Keratinocyte (primary cell): Measurements from ENCODE around the gene KRTAP9-6. TPM values are rescaled to one million over a fixed set of nuclear protein-coding genes. Genes with fewer than 3 reads are reported as not detected.
"Not testable (repeated sequence)": the region's sequence is repeated elsewhere in the genome, so short reads cannot be mapped to it uniquely, and the experiment has no call there.

ENCODE experiments used
- DNase-seq: peaks from one replicate; pipeline ENCODE4 v3.0.0-alpha.2; 2011; ENCODE audit warnings: low read depth, missing footprints, low spot score
- FAIRE-seq: peaks from 2 replicates; lab custom pipeline; 2011; peaks lifted over from hg19 to GRCh38; lab: Jason Lieb, UNC
- H2AFZ ChIP-seq: 2 replicates; pipeline ENCODE4 v1.6.0; 2012; ENCODE audit warnings: low read length, control low read depth, inconsistent platforms; ENCODE audit not compliant: control insufficient read depth
- H3K27ac ChIP-seq: 2 replicates; pipeline ENCODE4 v1.5.1; 2011; ENCODE audit warnings: low read length; ENCODE audit not compliant: control insufficient read depth, insufficient read depth
- H3K27me3 ChIP-seq: 3 replicates; pipeline ENCODE4 v1.6.0; 2011; ENCODE audit warnings: low read length; ENCODE audit not compliant: control insufficient read depth, insufficient read depth; ENCODE audit errors: extremely low read depth
- H3K36me3 ChIP-seq, 2 experiments: 2 replicates in 1 of 2; 3 replicates in 1 of 2; pipeline ENCODE4 v1.5.1; 2011; ENCODE audit warnings: low read length in 2 of 2, mild to moderate bottlenecking in 1 of 2; ENCODE audit not compliant: control insufficient read depth in 2 of 2, insufficient read depth in 2 of 2; ENCODE audit errors: extremely low read depth in 1 of 2
- H3K4me1 ChIP-seq: 3 replicates; pipeline ENCODE4 v1.5.1; 2011; ENCODE audit warnings: low read length; ENCODE audit not compliant: control insufficient read depth, insufficient read depth; ENCODE audit errors: extremely low read depth
- H3K4me2 ChIP-seq: 3 replicates; pipeline ENCODE4 v1.6.0; 2011; ENCODE audit warnings: low read depth, low read length; ENCODE audit not compliant: control insufficient read depth, insufficient read depth; ENCODE audit errors: extremely low read depth
- H3K4me3 ChIP-seq, 3 experiments: fragments of 200-600 bp in 1 of 3; sonication (generic) in 1 of 3; 2 replicates in 2 of 3; 3 replicates in 1 of 3; pipeline ENCODE4 v1.5.1; 2011 to 2016; ENCODE audit warnings: low read length in 3 of 3, mild to moderate bottlenecking in 3 of 3, control low read depth in 2 of 3, inconsistent platforms in 1 of 3, low read depth in 1 of 3, mixed read lengths in 1 of 3, mixed run types in 1 of 3, moderate library complexity in 1 of 3; ENCODE audit not compliant: control insufficient read depth in 2 of 3, insufficient read depth in 2 of 3; ENCODE audit errors: extremely low read depth in 1 of 3
- H3K79me2 ChIP-seq: 2 replicates; pipeline ENCODE4 v1.6.0; 2012; ENCODE audit warnings: low read length; ENCODE audit not compliant: control insufficient read depth, insufficient read depth
- H3K9ac ChIP-seq: 3 replicates; pipeline ENCODE4 v1.6.0; 2011; ENCODE audit warnings: low read length; ENCODE audit not compliant: control insufficient read depth, insufficient read depth; ENCODE audit errors: extremely low read depth
- H3K9me1 ChIP-seq: 3 replicates; pipeline ENCODE4 v1.6.0; 2011; ENCODE audit warnings: low read length; ENCODE audit not compliant: control insufficient read depth, insufficient read depth; ENCODE audit errors: extremely low read depth
- H3K9me3 ChIP-seq: 2 replicates; pipeline ENCODE4 v1.5.1; 2012; ENCODE audit warnings: low read depth, low read length; ENCODE audit not compliant: control insufficient read depth
- H4K20me1 ChIP-seq: 3 replicates; pipeline ENCODE4 v1.6.0; 2011; ENCODE audit warnings: low read length; ENCODE audit not compliant: control insufficient read depth, insufficient read depth; ENCODE audit errors: extremely low read depth
- CTCF ChIP-seq, 3 experiments: IDR thresholded peaks in 1 of 3; conservative IDR thresholded peaks in 1 of 3; optimal IDR thresholded peaks in 1 of 3; 2 replicates in 2 of 3; 3 replicates in 1 of 3; pipeline versions ENCODE3 to v1.5.1; 2011; ENCODE audit warnings: low read length in 3 of 3, mild to moderate bottlenecking in 3 of 3, moderate library complexity in 2 of 3, control low read depth in 1 of 3, inconsistent platforms in 1 of 3; ENCODE audit not compliant: insufficient read depth in 2 of 3; ENCODE audit errors: extremely low read depth in 1 of 3
- EZH2 ChIP-seq: IDR thresholded peaks from one replicate; pipeline ENCODE4 v1.6.1; 2012; ENCODE audit warnings: inconsistent platforms, mild to moderate bottlenecking, low read length, moderate library complexity
- dilution Hi-C: fragments of 300-500 bp; cut with MboI; formaldehyde crosslinking; loops from one replicate; pipeline ENCODE4 v1.7.0; 2020; ENCODE audit warnings: low sequenced_read_pairs; ENCODE audit not compliant: extremely low pct_ligation_motif_present
- polyA plus RNA-seq, 5 experiments: library from polyadenylated mRNA; depleted of rRNA in 3 of 5; stranded (reverse) in 3 of 5; stranded (forward) in 1 of 5; unstranded in 1 of 5; fragments of >200 nt; gene quantifications; 1 replicate in 1 of 5; 2 replicates in 3 of 5; 3 replicates in 1 of 5; pipeline versions ENCODE4 v1.2.1 to v1.2.3, GENCODE V29; 2011 to 2012; ENCODE audit warnings: missing spikeins in 2 of 5, low read depth in 1 of 5, low replicate concordance in 1 of 5

The KRTAP9-6 gene
- polyA plus RNA-seq, 1 donor (not counting 4 experiments of a cell fraction or from before 2014, with no cell fraction given) = not detected

GRCh38 chr17:41251261-41251660 is 13.9 kb upstream of the KRTAP9-6 start:
- H2AFZ ChIP-seq = no peak overlapping the region
- H3K36me3 ChIP-seq = no peaks in the 10 kb centered on the region
- H3K4me3 ChIP-seq = no peak overlapping the region
- no peak overlapping the region for H3K9ac ChIP-seq
- no peak overlapping the region for H3K4me2 ChIP-seq
- DNase-seq (no peak), FAIRE-seq (no peak)
- no peaks in the 10 kb centered on the region for H3K9me1 ChIP-seq
- dilution Hi-C loops = no loop called here
- H3K9me3 ChIP-seq = no peaks in the 10 kb centered on the region
- H3K4me1 ChIP-seq = no peaks in the 10 kb centered on the region
- H3K27ac ChIP-seq = no peak overlapping the region
- TF ChIP-seq CTCF (optimal IDR thresholded peaks at IDR 0.05 in 1 of 3, IDR thresholded peaks at IDR 0.05 in 1 of 3, conservative IDR thresholded peaks at IDR 0.05 in 1 of 3; ENCODE audit: extremely low read depth in 1 of 3, insufficient read depth in 2 of 3, low read length in 3 of 3) (no peak), EZH2 (no peak)
- H3K27me3 ChIP-seq = peaks cover 4% of the 10 kb centered on the region
- no peaks in the 10 kb centered on the region for H3K79me2 ChIP-seq
- no peaks in the 10 kb centered on the region for H4K20me1 ChIP-seq

GRCh38 chr17:41254861-41255260 is 10.3 kb upstream of the KRTAP9-6 start:
- no peaks in the 10 kb centered on the region for H4K20me1 ChIP-seq
- no peaks in the 10 kb centered on the region for H3K9me1 ChIP-seq
- H3K27ac ChIP-seq = no peak overlapping the region
- no peak for TF ChIP-seq EZH2
- TF ChIP-seq CTCF (optimal IDR thresholded peaks at IDR 0.05 in 1 of 3, IDR thresholded peaks at IDR 0.05 in 1 of 3, conservative IDR thresholded peaks at IDR 0.05 in 1 of 3; ENCODE audit: extremely low read depth in 1 of 3, insufficient read depth in 2 of 3, low read length in 3 of 3) = no peak
- no peaks in the 10 kb centered on the region for H3K36me3 ChIP-seq
- no peaks in the 10 kb centered on the region for H3K4me1 ChIP-seq
- no peaks in the 10 kb centered on the region for H3K79me2 ChIP-seq
- no peak overlapping the region for H3K4me3 ChIP-seq
- no peaks in the 10 kb centered on the region for H3K27me3 ChIP-seq
- DNase-seq (no peak), FAIRE-seq (no peak)
- H3K9ac ChIP-seq = no peak overlapping the region
- H3K4me2 ChIP-seq = no peak overlapping the region
- H3K9me3 ChIP-seq = no peaks in the 10 kb centered on the region
- dilution Hi-C loops = no loop called here
- no peak overlapping the region for H2AFZ ChIP-seq

GRCh38 chr17:41255381-41256290 is 9.5 kb upstream of the KRTAP9-6 start, which contains the start of gene KRTAP9-9:
Gene KRTAP9-9, plus strand, starts transcription at chr17:41255384.
- H4K20me1 ChIP-seq, FAIRE-seq, H3K27ac ChIP-seq, H2AFZ ChIP-seq, H3K9me1 ChIP-seq, H3K79me2 ChIP-seq, H3K36me3 ChIP-seq, H3K9ac ChIP-seq, H3K4me3 ChIP-seq, dilution Hi-C loops, H3K27me3 ChIP-seq, H3K9me3 ChIP-seq, H3K4me1 ChIP-seq, DNase-seq, H3K4me2 ChIP-seq: not testable (repeated sequence)
